Gastrocnemius medialis (tissue), 4 donors: ENCODE data around the gene AKAP10. TPM values are rescaled to one million over a fixed set of nuclear protein-coding genes. Genes with fewer than 3 reads are reported as not detected.
"Not testable (repeated sequence)": the region's sequence is repeated elsewhere in the genome, so short reads cannot be mapped to it uniquely, and the experiment has no call there.

ENCODE experiments used
- ATAC-seq, 2 donors: fragments of 150-250 bp; one replicate each; pipeline ENCODE4 v1.9.1; 2016
- DNase-seq, 2 donors: peaks; one replicate each; pipeline ENCODE4 v3.0.0-alpha.2; 2019
- H3K27ac ChIP-seq, 4 donors: fragments of 200-600 bp; sonication (generic); 1 replicate in 1 of 4; 2 replicates in 3 of 4; pipeline ENCODE4 v1.5.1; 2016 to 2018; ENCODE audit warnings: mild to moderate bottlenecking in 2 of 4, moderate library complexity in 1 of 4
- H3K27me3 ChIP-seq, 3 donors: fragments of 200-600 bp; sonication (generic) in 2 of 3; 1 replicate in 1 of 3; 2 replicates in 2 of 3; pipeline versions ENCODE4 v1.5.1 to v1.6.0; 2016 to 2019; ENCODE audit warnings: mild to moderate bottlenecking in 1 of 3, moderate library complexity in 1 of 3
- H3K36me3 ChIP-seq, 2 donors: fragments of 200-600 bp; sonication (generic) in 1 of 2; one replicate each; pipeline ENCODE4 v1.5.1; 2017 to 2018
- H3K4me1 ChIP-seq, 2 donors: fragments of 200-600 bp; sonication (generic) in 1 of 2; one replicate each; pipeline ENCODE4 v1.5.1; 2016 to 2017; ENCODE audit warnings: mild to moderate bottlenecking in 2 of 2
- H3K4me3 ChIP-seq, 4 donors: fragments of 200-600 bp; sonication (generic) in 3 of 4; 1 replicate in 1 of 4; 2 replicates in 3 of 4; pipeline ENCODE4 v1.5.1; 2016 to 2019; ENCODE audit warnings: mild to moderate bottlenecking in 2 of 4
- H3K9me3 ChIP-seq, 3 donors: fragments of 200-600 bp; sonication (generic) in 2 of 3; 1 replicate in 1 of 3; 2 replicates in 2 of 3; pipeline ENCODE4 v1.5.1; 2016 to 2019
- CTCF ChIP-seq, 5 experiments: fragments of 450-650 bp in 3 of 5; fragments of 200-600 bp in 2 of 5; sonication (generic) in 2 of 5; IDR thresholded peaks in 4 of 5; conservative IDR thresholded peaks in 1 of 5; 1 replicate in 4 of 5; 2 replicates in 1 of 5; pipeline ENCODE4 v1.5.1; 2016 to 2019; ENCODE audit warnings: antibody characterized with exemption in 5 of 5, mild to moderate bottlenecking in 3 of 5, moderate library complexity in 3 of 5
- POLR2A ChIP-seq, 2 donors: fragments of 450-650 bp; IDR thresholded peaks; one replicate each; pipeline ENCODE4 v1.6.1; 2017; ENCODE audit warnings: antibody characterized with exemption in 2 of 2, mild to moderate bottlenecking in 2 of 2, moderate library complexity in 2 of 2
- in situ Hi-C, 4 donors: fragments of 200-750 bp; cut with MboI; loops; one replicate each; pipeline versions ENCODE4 v1.15.0 to v1.8.0; 2017; ENCODE audit warnings: low sequenced_read_pairs in 4 of 4
- intact Hi-C: fragments of 100-400 bp; cut with DNase I; formaldehyde crosslinking; loops from one replicate; pipeline ENCODE4 v1.15.1; 2023; ENCODE audit warnings: low total_unique reads
- total RNA-seq, 4 donors: library from RNA; depleted of rRNA; stranded (reverse); fragments of >200 nt; gene quantifications; one replicate each; pipeline versions ENCODE4 v1.1.0 to v1.2.3, GENCODE V29; 2016

The AKAP10 gene
- total RNA-seq, 4 donors from 2014 or later = 6.1 to 26.1 (median 9.9) TPM

- no peaks in the 10 kb centered on the region for H3K9me3 ChIP-seq
- DNase-seq = no peak
- intact Hi-C loops (no loop called here), in situ Hi-C loops (no loop called here)
- peaks cover 0 to 9% of the 10 kb centered on the region in 2 donors for H3K4me1 ChIP-seq
- no peak for ATAC-seq
- no peaks in the 10 kb centered on the region for H3K27me3 ChIP-seq
- H3K27ac ChIP-seq = no peak overlapping the region
- TF ChIP-seq POLR2A (IDR thresholded peaks at IDR 0.05) (no peak), CTCF (IDR thresholded peaks at IDR 0.05 in 4 of 5, conservative IDR thresholded peaks at IDR 0.05 in 1 of 5) (no peak)
- H3K36me3 ChIP-seq = peaks cover 0 to 17% of the 10 kb centered on the region in 2 donors
- H3K4me3 ChIP-seq = no peak overlapping the region
Measured at GRCh38 chr17:19865021-19865420, 112.6 kb downstream of the AKAP10 start.

GRCh38 chr17:19860647-19861177 lies 116.9 kb downstream of the AKAP10 start:
- H3K4me1 ChIP-seq, H3K27ac ChIP-seq, H3K9me3 ChIP-seq, DNase-seq, H3K4me3 ChIP-seq, H3K27me3 ChIP-seq, in situ Hi-C loops, intact Hi-C loops, ATAC-seq: not testable (repeated sequence)
- H3K36me3 ChIP-seq = peaks cover 0 to 17% of the 10 kb centered on the region in 2 donors

GRCh38 chr17:19857640-19858039 lies 120.0 kb downstream of the AKAP10 start:
- in situ Hi-C loops = no loop called here
- peaks cover 0 to 8% of the 10 kb centered on the region in 2 donors for H3K36me3 ChIP-seq
- no peaks in the 10 kb centered on the region for H3K27me3 ChIP-seq
- H3K9me3 ChIP-seq = no peaks in the 10 kb centered on the region
- intact Hi-C loops = no loop called here
- no peak overlapping the region for H3K27ac ChIP-seq
- H3K4me3 ChIP-seq = no peak overlapping the region
- H3K4me1 ChIP-seq = no peaks in the 10 kb centered on the region
- ATAC-seq = no peak
- no peak for DNase-seq
- no peak for TF ChIP-seq CTCF (IDR thresholded peaks at IDR 0.05 in 4 of 5, conservative IDR thresholded peaks at IDR 0.05 in 1 of 5)
- no peak for TF ChIP-seq POLR2A (IDR thresholded peaks at IDR 0.05)

Other genes with a start within 250 kb of the AKAP10 start
- gene ALDH3A1, start 229.5 kb downstream of the AKAP10 start, total RNA-seq = under 1 TPM in 2 of 4 donors, not detected in 2; 0.18 to 0.23 TPM
- gene ULK2, start 109.9 kb downstream of the AKAP10 start, total RNA-seq = 10 to 100 TPM in 3 of 4 donors, 1 to 10 TPM in 1; 7.4 to 20.4 (median 14.2) TPM
- gene SPECC1, start 31.5 kb upstream of the AKAP10 start, total RNA-seq = 10 to 100 TPM in 2 of 4 donors, 1 to 10 TPM in 2; 6.1 to 17.9 (median 9.5) TPM